ENCODE data around the gene SAP30L. TPM values are rescaled to one million over a fixed set of nuclear protein-coding genes. Genes with fewer than 3 reads are reported as not detected.

SAP30L gene
- total and polyA plus RNA-seq, 2 experiments from 2014 or later: 9.4 to 26.0 TPM

DNA sequence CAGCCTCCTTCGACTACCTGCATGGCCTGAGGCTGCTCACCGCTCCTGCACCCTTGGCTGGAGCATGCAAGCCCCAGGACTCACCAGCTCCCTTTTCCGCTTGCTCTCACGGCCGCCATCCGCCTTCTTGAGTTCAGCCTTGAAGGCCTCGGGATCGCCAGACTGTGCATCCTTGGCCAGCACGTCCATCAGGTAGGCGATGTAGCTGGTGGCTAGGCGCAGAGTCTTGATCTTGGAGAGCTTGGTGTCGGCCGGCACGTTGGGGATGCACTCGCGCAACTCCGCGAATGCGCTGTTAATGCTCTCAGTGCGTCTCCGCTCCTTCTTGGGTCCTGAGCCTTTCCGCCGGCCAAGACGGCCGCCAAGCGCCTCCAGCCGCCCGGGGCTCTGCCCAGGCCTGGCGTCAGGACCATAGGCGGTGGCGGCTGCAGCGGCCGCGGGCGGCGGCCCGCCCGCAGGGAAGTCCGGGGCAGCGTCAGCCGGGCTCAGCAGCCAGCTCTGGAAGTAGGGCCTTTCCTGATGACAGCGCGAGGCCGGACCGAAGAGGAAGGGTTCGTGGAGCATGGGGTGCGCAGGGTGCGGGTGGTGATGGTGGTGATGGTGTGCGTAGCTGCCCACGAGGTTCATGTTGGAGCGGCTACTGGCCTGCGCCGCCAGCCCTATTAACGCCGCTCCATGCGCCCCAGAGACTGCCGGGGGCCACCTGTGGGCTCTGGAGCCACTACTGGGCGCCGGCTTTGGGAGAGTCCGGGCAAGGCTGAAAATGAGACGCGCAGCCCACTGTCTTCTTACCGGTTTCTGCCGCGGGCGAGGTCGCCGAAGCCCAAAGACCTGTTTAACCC lies 31.8 kb downstream of the SAP30L start:
- Histone ChIP-seq H3F3A (ENCODE audit: insufficient read depth) (no peaks in the 10 kb centered on the region), H3K4me3 (peak overlapping the region; percentile 34; the same call in 1 of the 2 replicates), H3K9me2 (ENCODE audit: insufficient read depth) (no peaks in the 10 kb centered on the region), H3K27ac (no peak overlapping the region), H4K20me1 (ENCODE audit: insufficient read depth) (no peaks in the 10 kb centered on the region), H3K4me2 (ENCODE audit: unreplicated experiment) (peak overlapping the region; percentile 69), H3K27me3 (replicated peaks; ENCODE audit: insufficient read depth) (peaks cover 98% of the 10 kb centered on the region), H3K79me2 (ENCODE audit: insufficient read depth) (no peaks in the 10 kb centered on the region), H3K9ac (no peak overlapping the region), H3K36me3 (ENCODE audit: low read depth) (no peaks in the 10 kb centered on the region), H3K9me3 (ENCODE audit: low read depth) (no peaks in the 10 kb centered on the region), H2AFZ (no peak overlapping the region), H3K4me1 (ENCODE audit: insufficient read depth) (no peaks in the 10 kb centered on the region)
- in situ Hi-C loops (cut with MboI): no loop called here
- TF ChIP-seq EZH2phosphoT487 (IDR thresholded peaks at IDR 0.05; ENCODE audit: insufficient read depth, low read depth): no peak
- peak; percentile 26 for TF ChIP-seq EZH2 (IDR thresholded peaks at IDR 0.05; ENCODE audit: insufficient read depth, poor library complexity, severe bottlenecking)
- peak; percentile 54 for DNase-seq
- 3 to 5% methylated on average over 58 to 67 of the region's 68 CpGs for WGBS, 2 experiments (ENCODE audit: low coverage in 1 of 2, low lambda C conversion rate in 2 of 2, missing lambda C conversion rate in 2 of 2)

DNA sequence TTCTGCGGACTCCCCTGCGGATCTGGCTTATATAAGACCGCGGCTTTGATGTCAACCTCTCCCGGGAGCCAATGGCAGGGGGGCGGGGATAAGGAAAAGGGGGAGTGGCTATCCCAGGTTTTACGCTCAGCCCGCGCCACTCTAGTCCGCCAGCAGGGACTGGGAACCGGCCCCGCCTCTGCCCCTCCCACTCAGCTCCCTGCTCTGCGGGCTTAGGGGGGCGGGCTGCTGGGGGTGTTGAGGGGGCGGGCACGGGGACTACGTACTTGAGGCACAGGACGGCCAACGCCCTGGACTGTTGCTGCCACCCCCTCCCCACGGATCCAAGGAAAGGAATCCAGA lies 32.4 kb downstream of the SAP30L start, which contains the start of gene HAND1:
Gene HAND1 (minus strand): TSS at position 4 of the 342 bp plus-strand sequence. CDS start 219 bp downstream, outside the sequence.
- Histone ChIP-seq H3K4me2 (ENCODE audit: unreplicated experiment) (peak within 1 kb of the TSS; percentile 69), H3K9ac (no peak within 1 kb of the TSS), H3K79me2 (ENCODE audit: insufficient read depth) (no peaks in the 10 kb centered on the region), H3F3A (ENCODE audit: insufficient read depth) (no peaks in the 10 kb centered on the region), H3K9me3 (ENCODE audit: low read depth) (no peaks in the 10 kb centered on the region), H3K27me3 (replicated peaks; ENCODE audit: insufficient read depth) (peaks cover 98% of the 10 kb centered on the region), H3K36me3 (ENCODE audit: low read depth) (no peaks in the 10 kb centered on the region), H3K9me2 (ENCODE audit: insufficient read depth) (no peaks in the 10 kb centered on the region), H3K27ac (no peak within 1 kb of the TSS), H2AFZ (no peak within 1 kb of the TSS), H3K4me1 (ENCODE audit: insufficient read depth) (no peaks in the 10 kb centered on the region), H4K20me1 (ENCODE audit: insufficient read depth) (no peaks in the 10 kb centered on the region), H3K4me3 (peak within 1 kb of the TSS; percentile 34; the same call in 1 of the 2 replicates)
- 3 to 4% methylated on average over 15 to 19 of the region's 20 CpGs for WGBS, 2 experiments (ENCODE audit: low coverage in 1 of 2, low lambda C conversion rate in 2 of 2, missing lambda C conversion rate in 2 of 2)
- peak; percentile 38 for DNase-seq
- peak; percentile 45; the same call in 1 of the 2 replicates for TF ChIP-seq EZH2phosphoT487 (IDR thresholded peaks at IDR 0.05; ENCODE audit: insufficient read depth, low read depth)
- peak; percentile 64 for TF ChIP-seq EZH2 (IDR thresholded peaks at IDR 0.05; ENCODE audit: insufficient read depth, poor library complexity, severe bottlenecking)
- in situ Hi-C loops (cut with MboI): no loop called here

DNA sequence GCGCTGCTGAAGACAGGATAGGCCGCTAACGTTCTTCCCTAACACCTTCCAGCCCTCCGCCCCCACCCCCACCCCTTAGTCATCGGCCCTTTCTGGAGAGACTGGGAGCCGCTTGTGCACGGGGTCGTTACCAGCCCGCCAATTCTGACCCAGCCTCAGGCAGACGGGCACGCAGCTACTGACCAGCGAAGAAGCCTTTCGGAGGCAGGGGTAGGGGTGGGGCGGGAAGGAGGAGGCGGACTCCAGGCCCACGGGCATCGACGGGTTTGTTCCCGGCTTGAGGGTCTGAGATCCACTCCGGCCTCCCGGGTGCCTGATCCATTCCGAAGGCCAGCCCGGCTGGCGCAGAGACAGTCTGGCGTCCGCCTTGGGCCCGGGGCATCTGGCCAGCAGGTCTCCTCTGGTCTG lies 33.0 kb downstream of the SAP30L start:
- no peaks in the 10 kb centered on the region for H3K79me2 ChIP-seq (ENCODE audit: insufficient read depth)
- no peaks in the 10 kb centered on the region for H3F3A ChIP-seq (ENCODE audit: insufficient read depth)
- H3K4me1 ChIP-seq (ENCODE audit: insufficient read depth): no peaks in the 10 kb centered on the region
- in situ Hi-C loops (cut with MboI): no loop called here
- H3K27me3 ChIP-seq (replicated peaks; ENCODE audit: insufficient read depth): peaks cover 98% of the 10 kb centered on the region
- H3K9me2 ChIP-seq (ENCODE audit: insufficient read depth): no peaks in the 10 kb centered on the region
- H2AFZ ChIP-seq: no peak overlapping the region
- TF ChIP-seq EZH2 (IDR thresholded peaks at IDR 0.05; ENCODE audit: insufficient read depth, poor library complexity, severe bottlenecking) (no peak), EZH2phosphoT487 (IDR thresholded peaks at IDR 0.05; ENCODE audit: insufficient read depth, low read depth) (no peak)
- no peak for DNase-seq
- no peaks in the 10 kb centered on the region for H3K9me3 ChIP-seq (ENCODE audit: low read depth)
- H4K20me1 ChIP-seq (ENCODE audit: insufficient read depth): no peaks in the 10 kb centered on the region
- no peak overlapping the region for H3K4me3 ChIP-seq
- H3K36me3 ChIP-seq (ENCODE audit: low read depth): no peaks in the 10 kb centered on the region
- no peak overlapping the region for H3K27ac ChIP-seq
- no peak overlapping the region for H3K4me2 ChIP-seq (ENCODE audit: unreplicated experiment)
- no peak overlapping the region for H3K9ac ChIP-seq
- WGBS, 2 experiments (ENCODE audit: low coverage in 1 of 2, low lambda C conversion rate in 2 of 2, missing lambda C conversion rate in 2 of 2): 14 to 22% methylated on average over 23 to 26 of the region's 27 CpGs

- Histone ChIP-seq H3K4me3 (no peak overlapping the region), H3K4me1 (ENCODE audit: insufficient read depth) (no peaks in the 10 kb centered on the region), H3F3A (ENCODE audit: insufficient read depth) (no peaks in the 10 kb centered on the region), H3K9me3 (ENCODE audit: low read depth) (no peaks in the 10 kb centered on the region), H3K9ac (no peak overlapping the region), H4K20me1 (ENCODE audit: insufficient read depth) (no peaks in the 10 kb centered on the region), H3K9me2 (ENCODE audit: insufficient read depth) (no peaks in the 10 kb centered on the region), H3K36me3 (ENCODE audit: low read depth) (no peaks in the 10 kb centered on the region), H3K27ac (no peak overlapping the region), H2AFZ (no peak overlapping the region), H3K4me2 (ENCODE audit: unreplicated experiment) (no peak overlapping the region), H3K27me3 (replicated peaks; ENCODE audit: insufficient read depth) (peaks cover 98% of the 10 kb centered on the region), H3K79me2 (ENCODE audit: insufficient read depth) (no peaks in the 10 kb centered on the region)
- 9 to 11% methylated on average over 39 to 42 of the region's 44 CpGs for WGBS, 2 experiments (ENCODE audit: low coverage in 1 of 2, low lambda C conversion rate in 2 of 2, missing lambda C conversion rate in 2 of 2)
- no peak for DNase-seq
- in situ Hi-C loops (cut with MboI): no loop called here
- TF ChIP-seq EZH2 (IDR thresholded peaks at IDR 0.05; ENCODE audit: insufficient read depth, poor library complexity, severe bottlenecking): peak; percentile 73
- TF ChIP-seq EZH2phosphoT487 (IDR thresholded peaks at IDR 0.05; ENCODE audit: insufficient read depth, low read depth): 0 out of 2 replicates have a peak, but pooled peaks have one; percentile 29
These were observed 33.6 kb downstream of the SAP30L start for GRCh38 chr5:154479160-154479943.
